ENCODE results near the gene TOR1B. TPM values are rescaled to one million over a fixed set of nuclear protein-coding genes. Genes with fewer than 3 reads are reported as not detected.
"Not testable (repeated sequence)": the region's sequence is repeated elsewhere in the genome, so short reads cannot be mapped to it uniquely, and the experiment has no call there.

TOR1B gene
- total RNA-seq, 1 donor from 2014 or later = 18.0 TPM

DNA sequence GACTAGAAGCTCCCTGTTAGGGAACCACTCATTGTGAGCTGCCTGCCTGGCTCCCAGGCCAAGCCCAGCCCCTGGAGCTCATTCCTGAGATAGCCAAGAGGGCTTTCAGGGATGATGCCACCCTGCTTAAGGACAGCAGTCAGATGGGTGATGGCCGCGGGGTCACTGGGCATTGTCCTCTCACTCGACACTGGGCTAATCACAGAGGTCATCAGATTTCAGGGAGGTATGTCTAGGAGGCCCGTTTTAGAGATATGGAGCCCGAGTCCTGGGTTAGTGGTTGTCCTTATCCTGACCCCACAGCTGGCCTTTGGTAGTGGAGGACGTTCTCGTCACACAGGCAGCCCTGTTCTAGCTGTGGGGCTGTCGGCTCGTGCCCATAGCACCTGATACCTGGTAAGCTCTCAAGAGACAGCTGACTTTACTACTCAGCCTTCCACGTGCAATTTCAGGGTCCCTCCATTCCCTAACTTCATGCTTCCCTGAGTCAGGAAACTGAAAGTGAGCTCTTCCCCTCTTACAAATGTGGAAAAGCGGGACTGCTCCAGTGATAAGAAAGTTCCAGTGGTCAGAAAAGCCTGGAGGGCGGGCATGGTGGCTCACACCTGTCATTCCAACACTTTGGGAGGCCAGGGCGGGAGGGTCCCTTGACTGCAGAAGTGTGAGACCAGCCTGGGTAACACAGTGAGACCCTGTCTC is 43.0 kb upstream of the TOR1B start:
- no peak overlapping the region for H3K4me3 Mint-ChIP-seq
- no peak overlapping the region for H3K27ac Mint-ChIP-seq (ENCODE audit: unreplicated experiment)
- no peaks in the 10 kb centered on the region for H3K36me3 Mint-ChIP-seq (ENCODE audit: low read depth)
- H3K9me3 Mint-ChIP-seq = no peaks in the 10 kb centered on the region
- H3K27me3 Mint-ChIP-seq (ENCODE audit: low read depth) = no peaks in the 10 kb centered on the region
- DNase-seq (ENCODE audit: low read depth, low spot score) = no peak
- TF ChIP-seq, protein P1, sequence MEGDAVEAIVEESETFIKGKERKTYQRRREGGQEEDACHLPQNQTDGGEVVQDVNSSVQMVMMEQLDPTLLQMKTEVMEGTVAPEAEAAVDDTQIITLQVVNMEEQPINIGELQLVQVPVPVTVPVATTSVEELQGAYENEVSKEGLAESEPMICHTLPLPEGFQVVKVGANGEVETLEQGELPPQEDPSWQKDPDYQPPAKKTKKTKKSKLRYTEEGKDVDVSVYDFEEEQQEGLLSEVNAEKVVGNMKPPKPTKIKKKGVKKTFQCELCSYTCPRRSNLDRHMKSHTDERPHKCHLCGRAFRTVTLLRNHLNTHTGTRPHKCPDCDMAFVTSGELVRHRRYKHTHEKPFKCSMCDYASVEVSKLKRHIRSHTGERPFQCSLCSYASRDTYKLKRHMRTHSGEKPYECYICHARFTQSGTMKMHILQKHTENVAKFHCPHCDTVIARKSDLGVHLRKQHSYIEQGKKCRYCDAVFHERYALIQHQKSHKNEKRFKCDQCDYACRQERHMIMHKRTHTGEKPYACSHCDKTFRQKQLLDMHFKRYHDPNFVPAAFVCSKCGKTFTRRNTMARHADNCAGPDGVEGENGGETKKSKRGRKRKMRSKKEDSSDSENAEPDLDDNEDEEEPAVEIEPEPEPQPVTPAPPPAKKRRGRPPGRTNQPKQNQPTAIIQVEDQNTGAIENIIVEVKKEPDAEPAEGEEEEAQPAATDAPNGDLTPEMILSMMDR (conservative IDR thresholded peaks at IDR 0.05) = no peak
- peaks cover 14% of the 10 kb centered on the region for H3K4me1 Mint-ChIP-seq

- H3K4me1 Mint-ChIP-seq = peaks cover 14% of the 10 kb centered on the region
- not testable (repeated sequence) for H3K27ac Mint-ChIP-seq (ENCODE audit: unreplicated experiment)
Measured at GRCh38 chr9:129760784-129761183, 42.2 kb upstream of the TOR1B start.

GRCh38 chr9:129761293-129761900 is 41.6 kb upstream of the TOR1B start:
- TF ChIP-seq, protein P1 (conservative IDR thresholded peaks at IDR 0.05) = no peak
- H3K27ac Mint-ChIP-seq (ENCODE audit: unreplicated experiment) = no peak overlapping the region
- H3K9me3 Mint-ChIP-seq = no peaks in the 10 kb centered on the region
- H3K27me3 Mint-ChIP-seq (ENCODE audit: low read depth) = no peaks in the 10 kb centered on the region
- peaks cover 14% of the 10 kb centered on the region for H3K4me1 Mint-ChIP-seq
- H3K36me3 Mint-ChIP-seq (ENCODE audit: low read depth) = no peaks in the 10 kb centered on the region
- no peak for DNase-seq (ENCODE audit: low read depth, low spot score)
- no peak overlapping the region for H3K4me3 Mint-ChIP-seq

More at GRCh38 chr9:129760784-129761183, 42.2 kb upstream of the TOR1B start:
- not testable (repeated sequence) for H3K36me3 Mint-ChIP-seq (ENCODE audit: low read depth); H3K9me3 Mint-ChIP-seq; H3K27me3 Mint-ChIP-seq (ENCODE audit: low read depth); DNase-seq (ENCODE audit: low read depth, low spot score); H3K4me3 Mint-ChIP-seq

DNA sequence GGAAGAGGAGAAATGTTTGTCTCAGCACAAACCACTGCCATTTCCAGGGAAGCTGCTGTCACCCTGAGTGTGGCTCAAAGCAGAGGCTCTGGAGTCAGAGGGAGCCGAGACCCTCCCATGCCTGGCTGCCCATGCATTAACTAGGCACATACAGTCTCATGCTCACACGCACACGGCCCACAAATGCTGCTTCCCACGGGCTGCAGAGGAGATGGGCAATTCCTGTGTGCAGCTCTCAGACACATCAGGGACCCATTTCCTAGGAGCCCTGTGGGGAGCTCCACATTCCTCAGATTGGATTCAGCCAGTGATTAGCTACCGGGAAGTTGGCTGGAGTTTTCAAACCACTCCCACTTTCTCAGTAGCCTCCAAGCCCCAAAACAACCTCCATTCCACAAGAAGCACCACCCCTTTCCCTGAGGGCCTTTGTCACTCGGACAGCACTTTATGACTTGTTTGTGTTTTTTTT is 41.0 kb upstream of the TOR1B start:
- DNase-seq (ENCODE audit: low read depth, low spot score) = no peak
- no peaks in the 10 kb centered on the region for H3K27me3 Mint-ChIP-seq (ENCODE audit: low read depth)

DNA sequence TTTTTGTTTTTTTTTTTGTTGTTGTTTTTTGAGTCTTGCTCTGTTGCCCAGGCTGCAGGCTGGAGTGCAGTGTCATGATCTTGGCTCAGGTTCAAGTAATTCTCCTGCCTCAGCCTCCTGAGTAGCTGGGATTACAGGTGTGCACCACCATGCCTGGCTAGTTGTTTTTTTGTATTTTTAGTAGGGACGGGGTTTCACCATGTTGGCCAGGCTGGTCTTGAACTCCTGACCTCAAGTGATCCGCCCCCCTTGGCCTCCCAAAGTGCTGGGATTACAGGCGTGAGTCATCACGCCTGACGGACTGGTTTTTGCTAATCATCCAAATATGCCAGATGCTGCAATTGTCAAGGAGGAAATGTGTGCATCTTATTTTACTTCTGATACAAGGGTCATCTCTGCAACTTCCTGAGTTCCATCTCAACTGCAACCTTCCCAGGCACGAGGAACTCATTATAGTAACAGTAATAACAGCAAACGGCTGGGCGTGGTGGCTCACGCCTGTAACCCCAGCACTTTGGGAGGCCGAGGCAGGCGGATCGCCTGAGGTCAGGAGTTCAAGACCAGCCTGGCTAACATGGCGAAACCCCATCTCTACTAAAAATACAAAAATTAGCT is 40.5 kb upstream of the TOR1B start:
- H3K4me3 Mint-ChIP-seq = not testable (repeated sequence)

More for the DNA sequence above, 41.0 kb upstream of the TOR1B start:
- no peak overlapping the region for H3K4me3 Mint-ChIP-seq
- H3K36me3 Mint-ChIP-seq (ENCODE audit: low read depth) = no peaks in the 10 kb centered on the region
- H3K4me1 Mint-ChIP-seq = peaks cover 12% of the 10 kb centered on the region
- TF ChIP-seq, protein P1 (conservative IDR thresholded peaks at IDR 0.05) = no peak
- H3K9me3 Mint-ChIP-seq = no peaks in the 10 kb centered on the region
- no peak overlapping the region for H3K27ac Mint-ChIP-seq (ENCODE audit: unreplicated experiment)

DNA sequence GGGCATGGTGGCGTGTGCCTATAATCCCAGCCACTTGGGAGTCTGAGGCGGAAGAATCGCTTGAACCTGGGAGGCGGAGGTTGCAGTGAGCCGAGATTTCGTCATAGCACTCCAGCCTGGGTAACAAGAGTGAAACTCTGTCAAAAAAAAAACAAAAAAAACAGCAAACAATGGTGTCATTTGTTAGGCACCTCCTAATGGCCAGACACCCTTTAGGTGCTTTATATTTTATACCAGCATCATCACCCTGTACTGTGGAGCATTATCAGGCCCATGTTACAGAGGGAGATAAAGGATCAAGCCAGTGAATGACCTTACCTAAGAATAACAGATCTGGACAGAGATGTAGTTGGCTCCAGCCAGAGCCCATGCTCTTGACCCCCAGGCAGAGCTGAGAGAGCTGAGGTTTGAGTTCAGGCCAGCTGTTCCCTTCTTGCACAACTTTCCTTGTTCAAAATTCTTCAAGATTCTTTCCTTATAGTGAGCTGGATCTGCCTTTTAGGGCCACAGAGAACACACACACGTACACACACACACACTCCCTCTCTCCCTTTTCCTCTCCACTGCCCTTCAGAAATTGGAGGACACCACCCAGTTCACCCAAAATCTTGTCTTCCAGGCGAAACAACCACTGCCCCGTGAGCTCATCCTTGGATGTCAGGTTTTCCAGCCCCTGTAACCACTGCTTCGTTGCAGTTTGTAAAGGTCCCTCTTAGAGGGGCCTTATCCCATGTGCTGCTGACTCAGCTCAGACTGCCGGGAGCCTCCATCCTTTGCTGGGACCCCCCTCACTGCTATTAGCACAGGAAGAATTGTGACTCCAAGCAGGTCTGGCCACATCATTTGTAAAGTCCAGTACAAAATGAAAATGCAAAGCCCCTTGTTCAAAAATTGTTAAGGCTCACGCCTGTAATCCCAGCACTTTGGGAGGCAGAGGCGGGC is 39.7 kb upstream of the TOR1B start:
- no peak overlapping the region for H3K4me3 Mint-ChIP-seq
- no peaks in the 10 kb centered on the region for H3K36me3 Mint-ChIP-seq (ENCODE audit: low read depth)
- H3K9me3 Mint-ChIP-seq = no peaks in the 10 kb centered on the region
- H3K27ac Mint-ChIP-seq (ENCODE audit: unreplicated experiment) = no peak overlapping the region
- no peak for DNase-seq (ENCODE audit: low read depth, low spot score)
- H3K4me1 Mint-ChIP-seq = peaks cover 10% of the 10 kb centered on the region
- H3K27me3 Mint-ChIP-seq (ENCODE audit: low read depth) = no peaks in the 10 kb centered on the region
- TF ChIP-seq, protein P1 (conservative IDR thresholded peaks at IDR 0.05) = no peak

More for the DNA sequence above, 40.5 kb upstream of the TOR1B start:
- H3K27me3 Mint-ChIP-seq (ENCODE audit: low read depth); H3K4me1 Mint-ChIP-seq; DNase-seq (ENCODE audit: low read depth, low spot score); H3K27ac Mint-ChIP-seq (ENCODE audit: unreplicated experiment); H3K9me3 Mint-ChIP-seq; H3K36me3 Mint-ChIP-seq (ENCODE audit: low read depth): not testable (repeated sequence)
